Glutamatergic neuron (in vitro differentiated cells): ENCODE measurements around the gene IMMP2L. TPM values are rescaled to one million over a fixed set of nuclear protein-coding genes. Genes with fewer than 3 reads are reported as not detected.

Experiments
- DNase-seq: peaks from one replicate; pipeline ENCODE4 v3.0.0; 2022
- H3K27ac Mint-ChIP-seq: one replicate; pipeline ENCODE4 v1.8.0; 2020; ENCODE audit warnings: mild to moderate bottlenecking, mixed read lengths, inconsistent platforms; ENCODE audit not compliant: unreplicated experiment
- H3K27me3 Mint-ChIP-seq: one replicate; pipeline ENCODE4 v1.8.0; 2020; ENCODE audit warnings: mild to moderate bottlenecking, moderate library complexity, mixed read lengths, inconsistent platforms; ENCODE audit not compliant: unreplicated experiment
- H3K36me3 Mint-ChIP-seq: one replicate; pipeline ENCODE4 v1.8.0; 2020; ENCODE audit warnings: mild to moderate bottlenecking, mixed read lengths, inconsistent platforms; ENCODE audit not compliant: unreplicated experiment
- H3K4me1 Mint-ChIP-seq: one replicate; pipeline ENCODE4 v1.8.0; 2020; ENCODE audit warnings: mild to moderate bottlenecking, low read depth, mixed read lengths, inconsistent platforms; ENCODE audit not compliant: unreplicated experiment
- H3K4me3 Mint-ChIP-seq: one replicate; pipeline ENCODE4 v1.8.0; 2020; ENCODE audit warnings: mild to moderate bottlenecking, mixed read lengths, inconsistent platforms; ENCODE audit not compliant: unreplicated experiment
- H3K9me3 Mint-ChIP-seq: one replicate; pipeline ENCODE4 v1.8.0; 2020; ENCODE audit warnings: mild to moderate bottlenecking, moderate library complexity, mixed read lengths, inconsistent platforms; ENCODE audit not compliant: unreplicated experiment
- total RNA-seq: library from RNA; stranded (reverse); fragmentation: NEBNext Ultra II Directional; extraction: Animal tissue kit (Norgen Biotek cat#: 25700); gene quantifications from one replicate; pipeline ENCODE4 v1.2.1, GENCODE V29; 2021; ENCODE audit not compliant: unreplicated experiment
- TF ChIP-seq, protein P1 (sequence below): fragments of 200-600 bp; sonication (generic); IDR thresholded peaks from one replicate; pipeline ENCODE4 v1.5.0; 2021; ENCODE audit not compliant: partially characterized antibody, unreplicated experiment

The IMMP2L gene
- total RNA-seq, 1 donor from 2014 or later: 9.6 TPM

DNA sequence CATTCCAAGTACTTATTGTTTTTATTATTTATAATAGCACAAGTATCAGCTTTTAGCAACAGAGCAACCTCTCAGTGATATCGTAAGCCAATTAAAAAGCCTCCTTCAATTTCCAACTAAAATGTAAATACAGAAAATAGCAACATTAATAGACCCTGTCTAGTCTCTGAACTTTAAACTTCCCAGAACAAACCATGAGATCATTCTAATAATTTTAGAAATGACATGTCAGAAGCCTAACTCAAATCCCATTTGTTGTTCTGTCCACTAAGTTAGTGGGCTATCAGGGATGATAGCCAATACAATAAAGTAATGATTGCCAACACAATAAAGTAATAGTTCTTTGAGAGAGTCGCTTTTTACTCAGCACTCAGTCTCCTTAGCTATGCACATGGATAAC is 493.7 kb downstream of the IMMP2L start:
- H3K36me3 Mint-ChIP-seq: peaks cover 10% of the 10 kb centered on the region
- no peak overlapping the region for H3K27ac Mint-ChIP-seq
- no peaks in the 10 kb centered on the region for H3K27me3 Mint-ChIP-seq
- TF ChIP-seq, protein P1, sequence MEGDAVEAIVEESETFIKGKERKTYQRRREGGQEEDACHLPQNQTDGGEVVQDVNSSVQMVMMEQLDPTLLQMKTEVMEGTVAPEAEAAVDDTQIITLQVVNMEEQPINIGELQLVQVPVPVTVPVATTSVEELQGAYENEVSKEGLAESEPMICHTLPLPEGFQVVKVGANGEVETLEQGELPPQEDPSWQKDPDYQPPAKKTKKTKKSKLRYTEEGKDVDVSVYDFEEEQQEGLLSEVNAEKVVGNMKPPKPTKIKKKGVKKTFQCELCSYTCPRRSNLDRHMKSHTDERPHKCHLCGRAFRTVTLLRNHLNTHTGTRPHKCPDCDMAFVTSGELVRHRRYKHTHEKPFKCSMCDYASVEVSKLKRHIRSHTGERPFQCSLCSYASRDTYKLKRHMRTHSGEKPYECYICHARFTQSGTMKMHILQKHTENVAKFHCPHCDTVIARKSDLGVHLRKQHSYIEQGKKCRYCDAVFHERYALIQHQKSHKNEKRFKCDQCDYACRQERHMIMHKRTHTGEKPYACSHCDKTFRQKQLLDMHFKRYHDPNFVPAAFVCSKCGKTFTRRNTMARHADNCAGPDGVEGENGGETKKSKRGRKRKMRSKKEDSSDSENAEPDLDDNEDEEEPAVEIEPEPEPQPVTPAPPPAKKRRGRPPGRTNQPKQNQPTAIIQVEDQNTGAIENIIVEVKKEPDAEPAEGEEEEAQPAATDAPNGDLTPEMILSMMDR: no peak
- no peak for DNase-seq
- H3K4me3 Mint-ChIP-seq: no peak overlapping the region
- peaks cover 1% of the 10 kb centered on the region for H3K4me1 Mint-ChIP-seq
- H3K9me3 Mint-ChIP-seq: peaks cover 3% of the 10 kb centered on the region

GRCh38 chr7:111067682-111068081 is 494.6 kb downstream of the IMMP2L start:
- H3K27ac Mint-ChIP-seq: no peak overlapping the region
- TF ChIP-seq, protein P1: no peak
- H3K4me3 Mint-ChIP-seq: no peak overlapping the region
- DNase-seq: no peak
- H3K4me1 Mint-ChIP-seq: no peaks in the 10 kb centered on the region
- H3K27me3 Mint-ChIP-seq: peaks cover 1% of the 10 kb centered on the region
- H3K9me3 Mint-ChIP-seq: peaks cover 6% of the 10 kb centered on the region
- peaks cover 15% of the 10 kb centered on the region for H3K36me3 Mint-ChIP-seq

- no peak overlapping the region for H3K4me3 Mint-ChIP-seq
- no peak for DNase-seq
- TF ChIP-seq, protein P1: no peak
- peaks cover 17% of the 10 kb centered on the region for H3K36me3 Mint-ChIP-seq
- H3K4me1 Mint-ChIP-seq: no peaks in the 10 kb centered on the region
- no peak overlapping the region for H3K27ac Mint-ChIP-seq
- peaks cover 6% of the 10 kb centered on the region for H3K9me3 Mint-ChIP-seq
- H3K27me3 Mint-ChIP-seq: peaks cover 1% of the 10 kb centered on the region
Observed at GRCh38 chr7:111067251-111067650, 495.0 kb downstream of the IMMP2L start.

GRCh38 chr7:111063166-111063565 is 499.1 kb downstream of the IMMP2L start:
- TF ChIP-seq, protein P1: no peak
- Mint-ChIP-seq H3K27me3 (peaks cover 1% of the 10 kb centered on the region), H3K27ac (no peak overlapping the region), H3K9me3 (peaks cover 6% of the 10 kb centered on the region), H3K36me3 (peaks cover 25% of the 10 kb centered on the region), H3K4me3 (no peak overlapping the region), H3K4me1 (no peaks in the 10 kb centered on the region)
- no peak for DNase-seq

GRCh38 chr7:111059833-111060232 is 502.5 kb downstream of the IMMP2L start:
- Mint-ChIP-seq H3K9me3 (peaks cover 6% of the 10 kb centered on the region), H3K36me3 (peaks cover 25% of the 10 kb centered on the region), H3K4me3 (no peak overlapping the region), H3K27me3 (peaks cover 1% of the 10 kb centered on the region), H3K4me1 (no peaks in the 10 kb centered on the region), H3K27ac (no peak overlapping the region)
- TF ChIP-seq, protein P1: no peak
- DNase-seq: no peak
